Panc1 (cell line): ENCODE measurements around the gene TRMT10B.

ENCODE experiments used
- TF ChIP-seq, protein P1 (sequence below), 2 experiments: IDR thresholded peaks; 2 replicates each; pipeline ENCODE4 v1.6.1; 2011 to 2012; ENCODE audit warnings: low read depth in 2 of 2, control low read depth in 1 of 2, low read length in 1 of 2, mild to moderate bottlenecking in 1 of 2, moderate library complexity in 1 of 2; ENCODE audit not compliant: insufficient read depth in 1 of 2
- TF ChIP-seq, protein P2 (sequence below): fragments of 450-650 bp; IDR thresholded peaks from 2 replicates; pipeline ENCODE4 v1.5.1; 2017; ENCODE audit warnings: mild to moderate bottlenecking

DNA sequence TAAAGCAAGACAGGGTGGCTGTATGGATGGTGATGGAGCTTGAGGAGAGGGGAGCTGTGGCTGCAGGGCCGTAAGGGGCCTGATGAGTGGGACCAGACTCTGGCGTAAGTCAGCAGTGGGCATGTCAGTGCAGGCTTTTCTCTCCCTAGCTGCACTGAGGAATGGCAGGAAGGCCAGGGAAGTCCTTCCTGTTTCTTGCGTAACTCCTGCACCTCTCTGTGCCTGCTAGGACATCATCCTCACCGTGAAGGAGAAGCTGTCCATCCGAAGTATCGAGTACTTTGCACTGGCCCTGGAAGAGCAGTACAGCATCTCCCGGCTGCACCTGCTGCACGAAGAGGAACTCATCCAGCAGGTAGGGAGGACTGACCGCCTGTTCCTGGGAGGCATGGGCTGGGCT is 24.1 kb upstream of the TRMT10B start:
- TF ChIP-seq, protein P1, sequence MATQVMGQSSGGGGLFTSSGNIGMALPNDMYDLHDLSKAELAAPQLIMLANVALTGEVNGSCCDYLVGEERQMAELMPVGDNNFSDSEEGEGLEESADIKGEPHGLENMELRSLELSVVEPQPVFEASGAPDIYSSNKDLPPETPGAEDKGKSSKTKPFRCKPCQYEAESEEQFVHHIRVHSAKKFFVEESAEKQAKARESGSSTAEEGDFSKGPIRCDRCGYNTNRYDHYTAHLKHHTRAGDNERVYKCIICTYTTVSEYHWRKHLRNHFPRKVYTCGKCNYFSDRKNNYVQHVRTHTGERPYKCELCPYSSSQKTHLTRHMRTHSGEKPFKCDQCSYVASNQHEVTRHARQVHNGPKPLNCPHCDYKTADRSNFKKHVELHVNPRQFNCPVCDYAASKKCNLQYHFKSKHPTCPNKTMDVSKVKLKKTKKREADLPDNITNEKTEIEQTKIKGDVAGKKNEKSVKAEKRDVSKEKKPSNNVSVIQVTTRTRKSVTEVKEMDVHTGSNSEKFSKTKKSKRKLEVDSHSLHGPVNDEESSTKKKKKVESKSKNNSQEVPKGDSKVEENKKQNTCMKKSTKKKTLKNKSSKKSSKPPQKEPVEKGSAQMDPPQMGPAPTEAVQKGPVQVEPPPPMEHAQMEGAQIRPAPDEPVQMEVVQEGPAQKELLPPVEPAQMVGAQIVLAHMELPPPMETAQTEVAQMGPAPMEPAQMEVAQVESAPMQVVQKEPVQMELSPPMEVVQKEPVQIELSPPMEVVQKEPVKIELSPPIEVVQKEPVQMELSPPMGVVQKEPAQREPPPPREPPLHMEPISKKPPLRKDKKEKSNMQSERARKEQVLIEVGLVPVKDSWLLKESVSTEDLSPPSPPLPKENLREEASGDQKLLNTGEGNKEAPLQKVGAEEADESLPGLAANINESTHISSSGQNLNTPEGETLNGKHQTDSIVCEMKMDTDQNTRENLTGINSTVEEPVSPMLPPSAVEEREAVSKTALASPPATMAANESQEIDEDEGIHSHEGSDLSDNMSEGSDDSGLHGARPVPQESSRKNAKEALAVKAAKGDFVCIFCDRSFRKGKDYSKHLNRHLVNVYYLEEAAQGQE (IDR thresholded peaks at IDR 0.05; ENCODE audit: insufficient read depth in 1 of 2, low read depth in 2 of 2, low read length in 1 of 2) = no peak
- TF ChIP-seq, protein P2, sequence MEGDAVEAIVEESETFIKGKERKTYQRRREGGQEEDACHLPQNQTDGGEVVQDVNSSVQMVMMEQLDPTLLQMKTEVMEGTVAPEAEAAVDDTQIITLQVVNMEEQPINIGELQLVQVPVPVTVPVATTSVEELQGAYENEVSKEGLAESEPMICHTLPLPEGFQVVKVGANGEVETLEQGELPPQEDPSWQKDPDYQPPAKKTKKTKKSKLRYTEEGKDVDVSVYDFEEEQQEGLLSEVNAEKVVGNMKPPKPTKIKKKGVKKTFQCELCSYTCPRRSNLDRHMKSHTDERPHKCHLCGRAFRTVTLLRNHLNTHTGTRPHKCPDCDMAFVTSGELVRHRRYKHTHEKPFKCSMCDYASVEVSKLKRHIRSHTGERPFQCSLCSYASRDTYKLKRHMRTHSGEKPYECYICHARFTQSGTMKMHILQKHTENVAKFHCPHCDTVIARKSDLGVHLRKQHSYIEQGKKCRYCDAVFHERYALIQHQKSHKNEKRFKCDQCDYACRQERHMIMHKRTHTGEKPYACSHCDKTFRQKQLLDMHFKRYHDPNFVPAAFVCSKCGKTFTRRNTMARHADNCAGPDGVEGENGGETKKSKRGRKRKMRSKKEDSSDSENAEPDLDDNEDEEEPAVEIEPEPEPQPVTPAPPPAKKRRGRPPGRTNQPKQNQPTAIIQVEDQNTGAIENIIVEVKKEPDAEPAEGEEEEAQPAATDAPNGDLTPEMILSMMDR = no peak
